ENCODE data around the gene HACL1.

Gene HACL1

DNA sequence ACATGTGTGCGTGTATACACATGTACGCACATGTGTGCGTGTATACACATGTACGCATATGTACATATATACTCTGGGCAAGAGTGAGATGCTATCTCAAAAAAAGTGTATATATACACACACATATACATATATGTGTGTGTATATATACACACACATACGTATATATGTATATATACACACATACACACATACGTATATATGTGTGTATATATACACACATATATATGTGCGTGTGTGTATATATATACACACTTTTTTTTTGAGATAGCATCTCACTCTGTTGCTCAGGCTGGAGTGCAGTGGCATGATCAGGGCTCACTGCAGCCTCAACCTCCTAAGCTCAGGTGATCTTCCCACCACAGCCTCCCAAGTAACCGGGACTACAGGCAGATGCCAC is 8.4 kb downstream of the HACL1 start:
- TF ChIP-seq, protein P1, sequence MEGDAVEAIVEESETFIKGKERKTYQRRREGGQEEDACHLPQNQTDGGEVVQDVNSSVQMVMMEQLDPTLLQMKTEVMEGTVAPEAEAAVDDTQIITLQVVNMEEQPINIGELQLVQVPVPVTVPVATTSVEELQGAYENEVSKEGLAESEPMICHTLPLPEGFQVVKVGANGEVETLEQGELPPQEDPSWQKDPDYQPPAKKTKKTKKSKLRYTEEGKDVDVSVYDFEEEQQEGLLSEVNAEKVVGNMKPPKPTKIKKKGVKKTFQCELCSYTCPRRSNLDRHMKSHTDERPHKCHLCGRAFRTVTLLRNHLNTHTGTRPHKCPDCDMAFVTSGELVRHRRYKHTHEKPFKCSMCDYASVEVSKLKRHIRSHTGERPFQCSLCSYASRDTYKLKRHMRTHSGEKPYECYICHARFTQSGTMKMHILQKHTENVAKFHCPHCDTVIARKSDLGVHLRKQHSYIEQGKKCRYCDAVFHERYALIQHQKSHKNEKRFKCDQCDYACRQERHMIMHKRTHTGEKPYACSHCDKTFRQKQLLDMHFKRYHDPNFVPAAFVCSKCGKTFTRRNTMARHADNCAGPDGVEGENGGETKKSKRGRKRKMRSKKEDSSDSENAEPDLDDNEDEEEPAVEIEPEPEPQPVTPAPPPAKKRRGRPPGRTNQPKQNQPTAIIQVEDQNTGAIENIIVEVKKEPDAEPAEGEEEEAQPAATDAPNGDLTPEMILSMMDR (IDR thresholded peaks at IDR 0.05; ENCODE audit: low read depth, low read length): no peak

DNA sequence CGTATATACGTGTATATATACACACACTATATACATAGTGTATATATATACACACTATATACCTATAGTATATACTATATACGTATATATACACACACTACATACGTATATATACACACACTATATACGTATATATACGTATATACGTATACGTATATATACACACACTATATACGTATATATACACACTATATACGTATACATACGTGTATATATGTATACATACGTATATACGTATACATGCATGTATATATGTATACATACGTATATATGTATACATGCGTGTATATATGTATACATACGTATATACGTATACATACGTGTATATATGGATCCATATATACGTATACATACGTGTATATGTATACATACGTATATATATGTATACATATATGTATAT is 9.4 kb downstream of the HACL1 start:
- no peak for DNase-seq (ENCODE audit: extremely low read depth, low read depth)
- TF ChIP-seq, protein P1 (IDR thresholded peaks at IDR 0.05; ENCODE audit: low read depth, low read length): no peak

More for the DNA sequence above, 8.4 kb downstream of the HACL1 start:
- no peak for DNase-seq (ENCODE audit: extremely low read depth, low read depth)

DNA sequence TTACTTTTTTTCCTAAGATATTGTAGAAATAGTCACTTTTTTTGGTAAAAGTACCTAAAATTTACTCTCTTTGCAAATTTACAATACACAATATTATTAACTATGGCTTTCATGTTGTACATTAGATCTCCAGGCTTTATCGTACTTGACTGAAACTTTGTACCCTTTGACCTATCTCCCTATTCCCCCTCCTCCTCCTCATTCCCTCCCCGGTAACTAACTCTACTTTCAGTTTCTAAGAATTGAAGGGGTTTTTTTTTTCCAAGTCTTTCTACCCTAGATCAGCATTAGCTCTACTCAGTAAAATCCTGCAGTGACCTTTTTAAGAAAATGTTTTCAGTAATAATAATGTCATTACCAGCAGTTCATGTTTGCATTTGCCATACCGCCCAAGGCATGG is 10.1 kb downstream of the HACL1 start:
- TF ChIP-seq, protein P1 (IDR thresholded peaks at IDR 0.05; ENCODE audit: low read depth, low read length): no peak
- no peak for DNase-seq (ENCODE audit: extremely low read depth, low read depth)

DNA sequence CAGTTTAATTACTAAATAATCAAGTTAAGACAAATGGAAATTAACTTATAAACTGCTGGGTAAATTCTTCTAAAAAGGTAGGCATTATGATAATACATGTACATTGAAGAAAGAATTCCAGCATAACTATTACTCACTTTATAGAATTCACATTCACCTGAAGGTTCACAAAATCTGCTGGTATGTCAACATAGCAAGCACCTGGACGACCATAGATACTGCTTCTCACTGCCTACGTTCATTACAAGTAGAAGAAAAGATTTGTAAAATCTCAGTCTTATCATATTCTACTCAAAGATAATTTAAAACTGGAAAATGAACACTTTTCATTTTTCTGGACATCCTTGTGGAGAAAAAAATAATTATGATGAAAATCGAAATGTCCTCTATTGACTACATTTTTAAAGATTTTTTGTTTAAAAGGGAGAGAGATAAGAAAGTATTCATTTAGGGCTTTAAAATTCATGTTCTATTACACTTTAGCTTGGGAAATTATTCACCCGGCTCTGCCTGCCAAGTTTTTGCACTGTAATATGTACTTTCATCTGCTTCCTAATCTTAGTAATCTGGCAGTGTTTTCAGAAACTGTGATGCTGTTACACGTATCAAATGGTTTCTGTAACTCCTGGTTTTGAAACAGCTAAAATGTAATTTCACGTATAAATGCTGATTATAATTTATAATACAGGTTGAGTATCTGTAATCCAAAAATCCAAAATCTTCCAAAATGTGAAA is 16.1 kb downstream of the HACL1 start:
- TF ChIP-seq, protein P1 (IDR thresholded peaks at IDR 0.05; ENCODE audit: low read depth, low read length): no peak
- DNase-seq (ENCODE audit: extremely low read depth, low read depth): no peak

DNA sequence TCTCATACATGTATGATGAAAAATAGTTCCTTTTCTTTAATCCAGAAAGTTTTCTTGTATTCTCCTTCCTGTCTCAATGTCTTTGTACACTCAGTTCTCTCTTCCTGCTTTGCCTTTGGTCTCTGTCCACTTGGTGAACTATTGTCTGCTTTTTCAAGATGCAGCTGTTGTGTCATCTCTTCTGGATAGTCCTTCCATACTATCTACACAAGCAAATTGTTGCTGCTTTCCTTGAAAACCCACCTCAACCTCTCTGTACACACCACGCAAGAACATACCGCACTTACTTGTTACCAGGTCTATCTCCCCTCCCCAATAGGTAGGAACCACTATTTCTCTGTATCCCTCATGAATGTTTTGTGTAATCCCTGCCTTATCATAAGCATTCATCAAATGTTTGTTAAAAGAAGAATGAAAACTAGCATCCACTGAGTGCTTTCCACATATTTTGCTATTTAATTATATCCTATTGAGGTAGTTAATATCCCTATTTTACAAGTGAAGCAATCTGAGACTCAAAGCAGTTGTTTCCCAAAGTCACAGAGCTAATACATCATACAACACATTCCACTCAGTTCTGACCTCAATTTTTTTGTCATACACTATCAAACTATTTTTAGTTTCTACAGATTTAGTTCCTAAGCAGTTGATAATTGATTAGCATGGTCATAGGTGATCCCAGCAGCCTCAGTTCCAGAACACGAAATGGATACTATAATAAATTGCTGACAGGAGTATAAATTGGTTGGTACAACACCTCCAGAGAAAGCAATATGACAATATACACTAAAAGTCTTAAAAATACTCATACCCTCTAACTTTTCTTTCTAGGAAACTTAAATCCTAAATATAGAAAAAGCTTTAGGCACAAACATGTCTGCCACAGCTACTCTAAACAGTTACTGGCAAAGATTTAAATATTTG is 19.6 kb downstream of the HACL1 start:
- TF ChIP-seq, protein P1 (IDR thresholded peaks at IDR 0.05; ENCODE audit: low read depth, low read length): no peak
- DNase-seq (ENCODE audit: extremely low read depth, low read depth): no peak

DNA sequence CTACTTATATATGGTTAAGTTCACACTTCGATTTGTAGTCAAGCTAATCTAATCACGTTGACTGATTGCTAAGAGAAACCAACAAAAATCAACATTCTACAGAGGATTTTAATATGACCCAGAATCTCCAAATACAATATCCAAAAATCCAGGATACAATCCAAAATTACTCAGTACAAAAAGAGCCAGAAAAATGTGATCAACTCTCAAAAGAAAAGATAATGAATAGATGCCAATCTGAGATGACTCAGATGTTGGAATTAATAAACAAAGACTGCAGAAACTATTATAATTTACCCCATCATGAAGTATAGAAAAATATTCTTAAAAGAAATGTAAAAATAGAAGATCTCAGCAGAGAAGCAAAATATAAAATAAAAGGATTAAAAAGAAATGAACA is 22.3 kb downstream of the HACL1 start:
- no peak for DNase-seq (ENCODE audit: extremely low read depth, low read depth)
- TF ChIP-seq, protein P1 (IDR thresholded peaks at IDR 0.05; ENCODE audit: low read depth, low read length): no peak

All from AG09319 (cell line).